Transverse colon (tissue), 4 donors: ENCODE data around the gene PNKD.

Experiments
- CTCF ChIP-seq, 5 experiments: fragments of 200-600 bp in 3 of 5; fragments of 450-650 bp in 2 of 5; sonication (generic) in 3 of 5; IDR thresholded peaks; 1 replicate in 2 of 5; 2 replicates in 3 of 5; pipeline ENCODE4 v1.5.1; 2016 to 2017; ENCODE audit warnings: antibody characterized with exemption in 5 of 5, inconsistent platforms in 3 of 5, mild to moderate bottlenecking in 2 of 5, moderate library complexity in 1 of 5
- EP300 ChIP-seq: sonication (generic); formaldehyde crosslinking; IDR thresholded peaks from one replicate; pipeline ENCODE4 v1.6.1; 2017; ENCODE audit warnings: antibody characterized with exemption, low read depth
- POLR2A ChIP-seq: fragments of 450-650 bp; IDR thresholded peaks from one replicate; pipeline ENCODE4 v1.6.1; 2016; ENCODE audit warnings: antibody characterized with exemption, mild to moderate bottlenecking, moderate library complexity
- POLR2AphosphoS5 ChIP-seq, 3 donors: sonication (generic); formaldehyde crosslinking; IDR thresholded peaks; one replicate each; pipeline ENCODE4 v1.6.1; 2016; ENCODE audit warnings: antibody characterized with exemption in 3 of 3

GRCh38 chr2:218271487-218271797, 1.1 kb downstream of the PNKD start:
- TF ChIP-seq CTCF (IDR thresholded peaks at IDR 0.05) (no peak), POLR2A (no peak), EP300 (no peak), POLR2AphosphoS5 (IDR thresholded peaks at IDR 0.05) (no peak)
